ENCODE data around the gene WBP1. TPM values are rescaled to one million over a fixed set of nuclear protein-coding genes. Genes with fewer than 3 reads are reported as not detected.

Gene WBP1
- total RNA-seq, 4 donors from 2014 or later = 40.7 to 121 (median 47.0) TPM

DNA sequence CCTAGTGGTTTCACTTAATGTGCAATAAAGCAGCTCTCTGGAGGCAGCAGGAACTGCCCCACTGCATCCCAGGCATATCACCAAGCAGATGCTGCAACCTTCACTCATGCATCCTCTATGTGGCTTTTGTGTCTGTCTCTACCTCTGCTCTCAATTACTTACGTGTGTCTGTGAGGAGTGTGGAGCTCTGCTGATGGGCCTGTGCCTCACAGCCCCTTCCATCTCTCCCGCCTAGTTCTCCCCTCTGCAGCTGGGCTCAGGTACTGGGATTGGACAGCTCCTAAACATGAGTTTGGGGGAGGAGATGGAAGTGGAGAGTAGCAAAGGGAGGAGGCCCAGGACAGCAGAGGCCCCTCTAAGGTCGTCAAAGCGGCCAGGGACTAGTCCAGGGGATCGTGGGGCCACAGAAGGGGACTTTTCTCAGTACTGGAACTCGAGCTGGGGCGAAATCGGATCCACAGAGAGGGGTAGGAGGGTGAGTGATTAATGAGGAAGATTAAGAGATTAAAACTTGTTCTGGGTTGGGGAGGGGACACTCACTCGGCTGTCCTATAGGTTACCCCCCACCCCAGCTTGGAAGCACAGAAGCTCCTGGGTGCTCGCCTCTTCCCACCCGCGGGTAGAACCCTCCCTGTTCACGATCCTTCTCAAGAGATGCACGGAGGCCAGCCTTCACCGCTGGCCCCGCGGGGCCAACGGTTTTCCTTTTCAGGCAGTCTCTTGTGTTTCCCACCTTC, 43.3 kb downstream of the WBP1 start:
- no peaks in the 10 kb centered on the region for H3K9me3 ChIP-seq
- H3K27me3 ChIP-seq = peaks cover 61% of the 10 kb centered on the region
- peaks cover 70% of the 10 kb centered on the region for H3K4me1 ChIP-seq
- 80% methylated on average over 18 of the region's 18 CpGs for WGBS
- DNase-seq (ENCODE audit: low spot score in 2 of 2) = no peak
- TF ChIP-seq, protein P1, sequence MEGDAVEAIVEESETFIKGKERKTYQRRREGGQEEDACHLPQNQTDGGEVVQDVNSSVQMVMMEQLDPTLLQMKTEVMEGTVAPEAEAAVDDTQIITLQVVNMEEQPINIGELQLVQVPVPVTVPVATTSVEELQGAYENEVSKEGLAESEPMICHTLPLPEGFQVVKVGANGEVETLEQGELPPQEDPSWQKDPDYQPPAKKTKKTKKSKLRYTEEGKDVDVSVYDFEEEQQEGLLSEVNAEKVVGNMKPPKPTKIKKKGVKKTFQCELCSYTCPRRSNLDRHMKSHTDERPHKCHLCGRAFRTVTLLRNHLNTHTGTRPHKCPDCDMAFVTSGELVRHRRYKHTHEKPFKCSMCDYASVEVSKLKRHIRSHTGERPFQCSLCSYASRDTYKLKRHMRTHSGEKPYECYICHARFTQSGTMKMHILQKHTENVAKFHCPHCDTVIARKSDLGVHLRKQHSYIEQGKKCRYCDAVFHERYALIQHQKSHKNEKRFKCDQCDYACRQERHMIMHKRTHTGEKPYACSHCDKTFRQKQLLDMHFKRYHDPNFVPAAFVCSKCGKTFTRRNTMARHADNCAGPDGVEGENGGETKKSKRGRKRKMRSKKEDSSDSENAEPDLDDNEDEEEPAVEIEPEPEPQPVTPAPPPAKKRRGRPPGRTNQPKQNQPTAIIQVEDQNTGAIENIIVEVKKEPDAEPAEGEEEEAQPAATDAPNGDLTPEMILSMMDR (IDR thresholded peaks at IDR 0.05) = no peak
- TF ChIP-seq EP300 (IDR thresholded peaks at IDR 0.05) = no peak
- no peak for TF ChIP-seq POLR2AphosphoS5 (IDR thresholded peaks at IDR 0.05)
- TF ChIP-seq POLR2A (IDR thresholded peaks at IDR 0.05) = no peak
- no peak overlapping the region for H3K4me3 ChIP-seq
- H3K27ac ChIP-seq = no peak overlapping the region
- H3K36me3 ChIP-seq = peaks cover 16% of the 10 kb centered on the region

DNA sequence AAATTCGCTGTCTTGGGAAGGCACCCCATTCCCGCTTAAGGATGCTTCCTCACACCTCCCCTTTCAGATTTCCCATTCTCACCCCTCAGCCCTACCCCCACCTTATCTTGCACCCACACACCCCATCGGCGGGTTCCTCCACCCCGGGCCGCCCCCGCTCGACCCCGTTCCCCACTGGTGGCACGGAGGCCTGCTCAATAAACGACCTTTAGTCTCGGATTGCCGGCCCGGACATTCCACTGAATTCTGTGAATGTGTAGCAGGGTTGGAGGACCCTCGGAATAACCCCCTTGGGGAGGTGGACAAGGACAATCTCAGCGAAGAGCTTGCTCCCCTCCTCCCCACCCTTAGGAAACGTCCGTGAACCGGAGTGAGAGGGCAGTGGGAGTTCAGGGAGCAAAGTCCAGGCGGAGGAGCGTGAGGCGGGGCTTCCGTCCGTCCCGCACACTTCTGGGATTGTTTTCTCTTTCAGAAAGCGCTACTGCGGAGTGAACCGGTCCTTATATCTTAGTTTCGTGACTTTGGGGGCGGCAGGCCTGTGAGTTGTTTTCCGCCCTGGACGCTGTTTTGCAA, 44.0 kb downstream of the WBP1 start:
- Histone ChIP-seq H3K36me3 (peaks cover 16% of the 10 kb centered on the region), H3K27ac (peak overlapping the region; percentile 81), H3K4me3 (peak overlapping the region; percentile 58), H3K4me1 (peaks cover 76% of the 10 kb centered on the region), H3K27me3 (peaks cover 59% of the 10 kb centered on the region), H3K9me3 (no peaks in the 10 kb centered on the region)
- TF ChIP-seq, protein P1 (IDR thresholded peaks at IDR 0.05) = no peak
- TF ChIP-seq POLR2A (IDR thresholded peaks at IDR 0.05) (no peak), EP300 (IDR thresholded peaks at IDR 0.05) (no peak), POLR2AphosphoS5 (IDR thresholded peaks at IDR 0.05) (no peak)
- WGBS = 26% methylated on average over 30 of the region's 32 CpGs
- no peak for DNase-seq (ENCODE audit: low spot score in 2 of 2)

DNA sequence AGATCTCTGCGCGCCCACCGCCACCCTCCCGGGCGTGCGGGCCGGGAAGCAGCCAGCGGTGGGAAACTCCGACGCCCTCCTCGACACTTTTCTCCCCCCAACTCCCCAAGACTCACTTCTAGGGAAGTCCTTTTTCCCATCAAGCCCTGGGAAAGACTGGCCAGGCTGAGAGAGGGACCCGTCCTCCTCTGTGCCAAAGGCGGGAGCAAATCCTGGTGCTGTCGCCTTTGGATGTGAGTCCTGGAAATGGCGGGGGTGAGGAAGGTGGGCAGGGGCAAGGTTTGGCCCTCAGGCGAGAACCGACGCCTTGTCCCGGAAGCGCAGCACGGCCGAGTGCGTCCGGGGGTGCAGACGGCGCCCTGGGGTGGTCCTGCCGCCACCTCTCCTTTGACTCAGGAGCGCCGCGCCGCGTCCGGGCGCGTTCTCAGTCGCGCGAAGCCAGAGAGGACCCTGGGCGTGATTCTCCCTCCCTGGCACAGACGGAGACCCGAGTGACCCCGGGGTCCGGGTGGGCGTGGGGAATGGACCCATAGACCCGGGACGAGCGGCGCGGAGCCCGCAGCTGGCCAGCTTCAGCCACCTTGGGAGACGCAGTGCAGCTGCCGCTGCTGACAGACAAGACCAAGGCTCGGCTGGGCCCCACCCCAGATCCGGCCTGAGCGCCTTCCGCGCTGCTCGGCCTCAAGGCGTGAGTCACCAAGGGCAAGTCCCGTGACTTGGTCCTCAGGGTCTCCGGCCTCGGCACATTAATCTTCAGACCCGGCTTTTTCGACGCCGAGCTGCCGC, 44.7 kb downstream of the WBP1 start:
- 4% methylated on average over 40 of the region's 67 CpGs for WGBS
- Histone ChIP-seq H3K27me3 (peaks cover 52% of the 10 kb centered on the region), H3K36me3 (peaks cover 16% of the 10 kb centered on the region), H3K4me3 (peak overlapping the region; percentile 58), H3K27ac (peak overlapping the region; percentile 81), H3K9me3 (no peaks in the 10 kb centered on the region), H3K4me1 (peaks cover 72% of the 10 kb centered on the region)
- TF ChIP-seq POLR2A (IDR thresholded peaks at IDR 0.05) (peak in 1 of 2 donors; percentile 51), POLR2AphosphoS5 (IDR thresholded peaks at IDR 0.05) (no peak), EP300 (IDR thresholded peaks at IDR 0.05) (no peak)
- peak in 1 of 2 donors; percentile 90 for DNase-seq (ENCODE audit: low spot score in 2 of 2)

DNA sequence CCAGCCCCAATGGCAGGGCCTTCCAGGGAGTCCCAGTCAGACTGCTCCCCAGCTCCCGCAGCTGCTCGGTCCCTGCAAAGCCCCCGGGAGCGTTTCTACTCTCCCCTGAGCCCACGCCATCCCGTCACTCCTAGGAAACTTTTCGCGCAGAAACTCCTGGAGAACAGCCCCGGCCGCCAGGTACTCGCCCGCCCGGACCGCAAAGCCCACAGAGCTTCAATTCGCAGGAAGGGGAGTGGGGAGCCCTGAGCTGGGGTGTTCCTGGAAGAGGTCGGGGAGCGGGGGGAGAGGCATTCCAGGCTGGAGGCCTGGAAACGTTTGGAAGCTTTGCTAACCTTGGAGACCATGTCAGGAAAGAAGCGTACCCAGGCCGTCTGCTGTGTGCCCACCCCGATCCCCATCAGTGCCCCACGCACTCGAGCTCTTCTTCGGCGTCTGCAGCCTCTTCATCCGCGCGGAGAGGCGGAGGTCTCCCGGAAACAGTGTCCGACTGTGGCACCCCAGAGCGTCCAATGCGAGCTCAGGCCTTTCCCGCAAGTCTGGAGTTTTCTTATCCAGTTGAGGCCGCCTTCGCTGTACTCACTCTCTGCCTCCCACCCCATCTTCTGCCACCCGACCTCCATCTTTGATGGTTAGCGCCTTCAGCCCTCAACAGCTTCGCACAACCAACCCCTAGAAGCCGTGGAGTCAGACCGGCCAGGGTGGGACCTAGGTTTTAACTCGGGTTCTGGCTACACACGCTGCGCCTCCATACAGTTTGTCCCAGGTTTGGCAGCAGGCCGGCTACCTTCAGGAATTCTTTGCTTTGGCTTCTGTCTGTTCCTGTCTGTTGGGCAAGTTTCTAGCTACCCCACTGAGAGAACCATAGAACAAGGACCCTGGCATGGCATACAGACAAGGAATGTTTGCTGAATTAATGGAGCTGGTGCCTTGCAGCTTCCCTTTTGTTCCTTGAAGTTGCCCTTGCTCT, 45.6 kb downstream of the WBP1 start:
- TF ChIP-seq, protein P1 (IDR thresholded peaks at IDR 0.05) = no peak
- TF ChIP-seq EP300 (IDR thresholded peaks at IDR 0.05) = no peak
- no peak for TF ChIP-seq POLR2AphosphoS5 (IDR thresholded peaks at IDR 0.05)
- TF ChIP-seq POLR2A (IDR thresholded peaks at IDR 0.05) = no peak
- H3K4me1 ChIP-seq = peaks cover 69% of the 10 kb centered on the region
- H3K27me3 ChIP-seq = peaks cover 43% of the 10 kb centered on the region
- peak overlapping the region; percentile 58 for H3K4me3 ChIP-seq
- no peak for DNase-seq (ENCODE audit: low spot score in 2 of 2)
- WGBS = 57% methylated on average over 32 of the region's 45 CpGs
- no peaks in the 10 kb centered on the region for H3K9me3 ChIP-seq
- H3K27ac ChIP-seq = peak overlapping the region; percentile 81
- H3K36me3 ChIP-seq = peaks cover 16% of the 10 kb centered on the region

DNA sequence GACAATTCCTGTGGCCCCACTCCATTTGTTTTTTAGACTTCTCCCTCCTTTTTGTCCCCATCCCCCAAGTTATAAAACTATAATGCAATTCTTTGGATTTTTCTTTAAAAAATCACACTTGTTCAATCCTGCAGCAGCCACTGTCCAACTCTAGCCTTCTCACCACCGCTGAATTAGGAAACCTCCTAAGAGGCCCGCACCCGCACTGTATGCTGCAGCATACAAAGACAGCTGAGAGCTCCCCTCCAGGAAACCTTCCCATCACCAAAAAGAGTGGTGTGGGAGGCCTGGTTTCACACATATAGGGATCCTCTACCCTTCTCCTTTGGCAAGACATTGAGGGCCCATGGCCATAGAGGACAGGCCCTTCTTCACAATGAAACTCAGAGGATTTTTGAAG, 46.4 kb downstream of the WBP1 start:
- 94% methylated on average over 3 of the region's 3 CpGs for WGBS
- H3K27me3 ChIP-seq = peaks cover 40% of the 10 kb centered on the region
- no peaks in the 10 kb centered on the region for H3K9me3 ChIP-seq
- H3K36me3 ChIP-seq = peaks cover 16% of the 10 kb centered on the region
- H3K4me3 ChIP-seq = no peak overlapping the region
- peaks cover 61% of the 10 kb centered on the region for H3K4me1 ChIP-seq
- TF ChIP-seq POLR2A (IDR thresholded peaks at IDR 0.05) (no peak), POLR2AphosphoS5 (IDR thresholded peaks at IDR 0.05) (no peak)
- TF ChIP-seq, protein P1 (IDR thresholded peaks at IDR 0.05) = no peak
- H3K27ac ChIP-seq = no peak overlapping the region
- DNase-seq (ENCODE audit: low spot score in 2 of 2) = no peak

Measured in suprapubic skin (tissue), 4 donors.